Measurements from ENCODE around the gene ALG14.
A peak's percentile ranks its signal among the peaks of the same experiment; 100 is the strongest.

DNA sequence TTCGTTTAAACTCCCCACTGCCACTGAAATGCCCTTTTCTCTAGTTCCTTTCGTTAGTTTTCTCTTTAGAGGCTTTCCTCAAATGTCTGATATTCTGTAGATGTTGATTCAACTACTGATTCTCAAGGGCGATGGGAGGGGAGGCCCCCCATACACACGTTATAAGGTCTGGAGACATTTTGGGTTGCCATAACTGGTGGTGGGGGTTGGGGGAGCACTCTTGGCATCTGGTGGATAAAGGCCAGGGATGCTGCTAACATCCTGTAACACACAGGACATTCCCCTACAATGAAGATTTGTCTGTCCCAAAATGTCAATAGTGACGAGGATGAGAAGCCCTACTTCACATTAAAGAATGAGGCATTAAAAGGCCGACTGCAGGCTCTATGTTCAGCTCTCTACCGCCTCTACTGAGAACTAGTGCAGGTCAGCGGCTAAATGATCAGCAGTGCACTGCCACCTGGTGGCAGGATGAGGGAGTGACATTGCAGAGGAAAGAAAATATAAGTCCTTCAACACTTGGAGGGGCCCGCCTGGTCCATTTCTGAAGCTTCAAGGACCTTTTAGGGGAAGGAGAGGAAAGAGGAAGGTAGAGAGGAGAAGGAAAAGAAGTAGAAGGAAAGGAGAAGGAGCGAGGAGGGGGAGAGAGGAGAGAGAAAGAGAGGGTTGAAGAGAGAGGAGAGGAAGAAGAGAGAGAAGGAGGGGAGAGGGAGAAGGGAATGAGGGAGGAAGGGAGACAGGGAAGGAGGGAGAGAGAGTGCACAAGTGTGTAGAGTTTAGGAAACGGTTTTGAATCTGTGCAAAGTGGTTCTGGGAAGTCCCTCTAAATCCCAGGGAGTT, 29.4 kb downstream of the ALG14 start:
- TF ChIP-seq, protein P1, sequence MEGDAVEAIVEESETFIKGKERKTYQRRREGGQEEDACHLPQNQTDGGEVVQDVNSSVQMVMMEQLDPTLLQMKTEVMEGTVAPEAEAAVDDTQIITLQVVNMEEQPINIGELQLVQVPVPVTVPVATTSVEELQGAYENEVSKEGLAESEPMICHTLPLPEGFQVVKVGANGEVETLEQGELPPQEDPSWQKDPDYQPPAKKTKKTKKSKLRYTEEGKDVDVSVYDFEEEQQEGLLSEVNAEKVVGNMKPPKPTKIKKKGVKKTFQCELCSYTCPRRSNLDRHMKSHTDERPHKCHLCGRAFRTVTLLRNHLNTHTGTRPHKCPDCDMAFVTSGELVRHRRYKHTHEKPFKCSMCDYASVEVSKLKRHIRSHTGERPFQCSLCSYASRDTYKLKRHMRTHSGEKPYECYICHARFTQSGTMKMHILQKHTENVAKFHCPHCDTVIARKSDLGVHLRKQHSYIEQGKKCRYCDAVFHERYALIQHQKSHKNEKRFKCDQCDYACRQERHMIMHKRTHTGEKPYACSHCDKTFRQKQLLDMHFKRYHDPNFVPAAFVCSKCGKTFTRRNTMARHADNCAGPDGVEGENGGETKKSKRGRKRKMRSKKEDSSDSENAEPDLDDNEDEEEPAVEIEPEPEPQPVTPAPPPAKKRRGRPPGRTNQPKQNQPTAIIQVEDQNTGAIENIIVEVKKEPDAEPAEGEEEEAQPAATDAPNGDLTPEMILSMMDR (IDR thresholded peaks at IDR 0.05): peak; percentile 94 to 100 (median 100)
- TF ChIP-seq POLR2A (IDR thresholded peaks at IDR 0.05): no peak
- TF ChIP-seq POLR2AphosphoS5 (IDR thresholded peaks at IDR 0.05): peak; percentile 56
